HG02884 (cell line): Measurements from ENCODE around the gene YEATS4.

ENCODE experiments used
- ATAC-seq: cut with Tn5 transposase; IDR thresholded peaks from one replicate; pipeline ENCODE4 v1.9.1; 2021; ENCODE audit warnings: mild to moderate bottlenecking, moderate library complexity; ENCODE audit not compliant: unreplicated experiment

The YEATS4 gene

DNA sequence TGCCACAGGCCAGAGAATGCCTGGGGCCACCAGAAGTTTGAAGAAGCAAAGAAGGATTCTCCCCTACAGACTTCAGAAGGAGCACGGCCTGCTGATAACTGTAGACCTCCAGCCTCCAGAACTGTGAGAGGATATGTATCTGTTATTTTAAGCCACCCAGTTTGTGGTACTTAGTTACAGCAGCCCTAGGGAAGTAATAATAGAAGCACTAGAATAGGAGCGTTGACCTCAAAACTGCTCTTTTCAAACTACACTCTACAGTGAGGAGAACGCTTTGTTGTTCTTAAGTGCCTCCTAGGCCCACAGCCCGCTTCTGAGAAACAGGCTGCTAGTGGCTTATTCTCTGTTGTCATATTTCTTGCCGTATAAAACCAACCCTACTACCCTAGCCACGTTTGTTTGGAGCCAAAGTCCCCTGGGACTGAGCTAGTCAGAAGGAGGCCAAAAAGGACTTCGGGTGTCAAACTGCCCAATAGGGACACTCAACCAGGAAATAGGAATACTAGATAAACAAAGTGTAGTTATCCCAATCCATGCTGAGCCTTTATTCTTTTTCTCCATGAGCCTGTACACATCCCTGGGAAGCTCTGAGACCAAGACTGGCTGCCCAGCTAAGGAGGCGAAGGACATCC, 72.2 kb downstream of the YEATS4 start:
- no peak for ATAC-seq

DNA sequence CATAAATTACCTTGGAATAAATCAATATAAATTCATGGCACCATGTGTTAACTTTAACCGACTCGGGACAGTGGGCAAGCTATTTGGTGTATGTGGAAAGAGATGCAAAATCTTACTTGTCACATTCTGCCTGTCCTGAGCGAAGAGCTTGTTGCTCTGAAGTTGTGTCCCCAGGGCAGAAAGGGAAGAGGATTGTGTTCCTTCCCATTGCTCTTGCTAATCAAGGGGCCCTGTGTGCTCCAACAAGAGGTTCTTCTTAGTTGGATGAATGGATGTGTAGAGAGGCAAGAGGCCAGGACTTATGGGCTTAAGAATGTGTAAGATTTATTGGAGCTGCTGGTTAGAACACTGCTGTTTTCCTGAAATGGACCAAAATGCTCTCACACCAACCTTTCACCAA, 74.1 kb downstream of the YEATS4 start:
- no peak for ATAC-seq

DNA sequence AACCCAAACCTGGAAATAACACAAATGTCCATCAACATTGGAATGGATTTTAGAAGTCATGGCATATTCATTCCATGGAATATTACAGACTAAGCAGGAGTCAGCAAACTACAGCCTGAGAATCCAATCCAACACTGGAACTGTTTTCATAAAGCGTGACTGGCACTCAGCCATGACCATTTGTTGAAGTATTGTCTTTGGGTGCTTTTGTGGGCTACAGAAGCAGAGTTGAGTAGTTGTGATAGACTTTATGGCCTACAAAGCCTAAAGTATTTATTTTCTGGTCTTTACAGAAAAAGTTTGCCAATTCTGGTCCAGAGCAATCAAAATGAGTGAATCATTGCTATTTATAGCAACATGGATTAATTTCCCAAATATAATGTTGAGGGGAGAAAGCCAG, 76.1 kb downstream of the YEATS4 start:
- no peak for ATAC-seq

DNA sequence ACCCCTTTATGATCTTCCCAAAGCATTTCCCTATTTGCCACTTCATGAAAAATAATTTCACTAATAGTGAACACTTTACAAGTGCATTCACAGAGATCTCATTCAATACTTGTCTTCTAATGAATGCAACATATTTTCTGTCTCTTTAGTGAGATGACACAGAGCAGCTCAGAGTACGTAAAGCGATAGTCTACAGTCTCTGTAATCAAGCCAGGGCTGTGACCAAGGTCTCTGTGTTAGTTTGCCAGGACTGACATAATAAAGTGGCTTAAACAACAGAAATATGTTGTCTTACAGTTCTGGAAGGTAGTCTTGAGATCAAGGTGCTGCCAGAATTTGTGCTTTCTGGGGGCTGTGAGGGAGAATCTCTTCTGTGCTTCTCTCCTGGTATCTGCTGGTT, 77.5 kb downstream of the YEATS4 start:
- ATAC-seq: no peak

DNA sequence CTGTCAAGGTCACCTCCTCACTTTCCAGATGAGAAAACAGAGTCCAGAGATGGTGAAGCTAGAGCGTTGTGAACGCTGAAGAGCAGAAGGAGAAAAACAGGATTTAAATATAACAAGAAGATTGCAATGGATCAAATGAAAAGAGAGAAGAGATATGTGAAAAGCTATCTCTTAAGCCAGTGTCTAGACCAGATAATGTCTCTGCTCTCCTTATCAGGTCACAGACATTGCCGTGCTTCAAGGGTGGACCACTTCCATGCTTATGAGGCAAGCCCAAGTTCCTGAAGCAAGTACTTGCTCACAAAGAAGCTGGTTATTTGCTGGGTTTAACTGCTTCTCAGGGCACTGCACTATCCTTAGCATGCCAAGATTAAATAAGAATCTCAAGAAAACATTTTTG, 79.0 kb downstream of the YEATS4 start:
- no peak for ATAC-seq

DNA sequence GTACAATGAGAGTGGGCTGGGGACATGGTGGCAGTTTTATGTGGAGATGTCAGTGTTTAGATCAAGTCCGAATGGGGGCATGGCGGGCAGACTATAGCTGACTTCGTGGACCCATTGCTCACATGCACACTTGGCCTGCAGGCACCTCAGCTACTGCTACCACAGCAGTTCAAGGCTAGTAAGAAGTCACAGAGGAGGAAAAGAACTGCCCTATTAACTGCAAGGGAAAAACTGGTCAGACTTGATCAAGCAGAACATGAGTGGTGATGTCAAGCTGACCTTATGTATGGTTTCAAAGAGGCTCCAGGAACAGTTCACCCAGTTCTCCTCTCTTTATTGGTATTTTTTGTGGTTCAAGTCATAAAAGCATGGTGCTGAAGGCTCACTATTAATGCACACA, 80.5 kb downstream of the YEATS4 start:
- ATAC-seq: no peak
